ENCODE results near the gene ERICH2. TPM values are rescaled to one million over a fixed set of nuclear protein-coding genes. Genes with fewer than 3 reads are reported as not detected.

The ERICH2 gene
- total and polyA plus RNA-seq, 2 of the 13 experiments (the other 11 are each of a cell fraction or from before 2014, with no cell fraction given): not detected

- TF ChIP-seq SNAPC4 (CRISPR knock-in tag; IDR thresholded peaks at IDR 0.05): no peak
- 0 out of 2 replicates have a peak, but pooled peaks have one; percentile 45 for TF ChIP-seq ZNF484 (CRISPR knock-in tag; IDR thresholded peaks at IDR 0.05; ENCODE audit: borderline replicate concordance, low read depth)
- TF ChIP-seq TFDP1 (CRISPR knock-in tag; IDR thresholded peaks at IDR 0.05; ENCODE audit: borderline replicate concordance): 0 out of 2 replicates have a peak, but pooled peaks have one; percentile 14
- no peak for TF ChIP-seq ZNF256 (CRISPR knock-in tag; conservative IDR thresholded peaks at IDR 0.05)
- TF ChIP-seq THAP7 (CRISPR knock-in tag; IDR thresholded peaks at IDR 0.05): 0 out of 2 replicates have a peak, but pooled peaks have one; percentile 38
- peak; percentile 39; the same call in 1 of the 2 replicates for TF ChIP-seq UBTF (CRISPR knock-in tag; IDR thresholded peaks at IDR 0.05)
- TF ChIP-seq ZBTB4 (CRISPR knock-in tag; IDR thresholded peaks at IDR 0.05; ENCODE audit: borderline replicate concordance): no peak
- peak; percentile 7; the same call in 1 of the 2 replicates for TF ChIP-seq ZNF777 (CRISPR knock-in tag; IDR thresholded peaks at IDR 0.05)
- peak; percentile 7 for TF ChIP-seq HNRNPK (IDR thresholded peaks at IDR 0.05; ENCODE audit: low read depth, low read length, poor library complexity, severe bottlenecking)
- TF ChIP-seq TMF1 (CRISPR knock-in tag; IDR thresholded peaks at IDR 0.05; ENCODE audit: low read depth): 0 out of 2 replicates have a peak, but pooled peaks have one; percentile 21
- TF ChIP-seq NAIF1 (CRISPR knock-in tag; IDR thresholded peaks at IDR 0.05; ENCODE audit: borderline replicate concordance): no peak
- peak; percentile 91 for TF ChIP-seq EZH2 (conservative IDR thresholded peaks at IDR 0.05; ENCODE audit: low read depth, low read length)
- TF ChIP-seq ZNF776 (CRISPR knock-in tag; IDR thresholded peaks at IDR 0.05): peak; percentile 67; the same call in 1 of the 2 replicates
Measured at GRCh38 chr2:170816504-170817092, 46.4 kb downstream of the ERICH2 start, which contains the start of gene GAD1 (continued).
